Testis (tissue), 2 donors: ENCODE results near the gene RSPH3.

ENCODE experiments used
- POLR2A ChIP-seq: fragments of 450-650 bp; IDR thresholded peaks from one replicate; pipeline ENCODE4 v1.6.1; 2017; ENCODE audit warnings: antibody characterized with exemption, mild to moderate bottlenecking, moderate library complexity
- TF ChIP-seq, protein P1 (sequence below), 3 experiments: fragments of 450-650 bp in 2 of 3; fragments of 200-600 bp in 1 of 3; sonication (generic) in 1 of 3; IDR thresholded peaks; one replicate each; pipeline ENCODE4 v1.5.1; 2016 to 2019; ENCODE audit warnings: antibody characterized with exemption in 3 of 3, mild to moderate bottlenecking in 2 of 3, moderate library complexity in 1 of 3

DNA sequence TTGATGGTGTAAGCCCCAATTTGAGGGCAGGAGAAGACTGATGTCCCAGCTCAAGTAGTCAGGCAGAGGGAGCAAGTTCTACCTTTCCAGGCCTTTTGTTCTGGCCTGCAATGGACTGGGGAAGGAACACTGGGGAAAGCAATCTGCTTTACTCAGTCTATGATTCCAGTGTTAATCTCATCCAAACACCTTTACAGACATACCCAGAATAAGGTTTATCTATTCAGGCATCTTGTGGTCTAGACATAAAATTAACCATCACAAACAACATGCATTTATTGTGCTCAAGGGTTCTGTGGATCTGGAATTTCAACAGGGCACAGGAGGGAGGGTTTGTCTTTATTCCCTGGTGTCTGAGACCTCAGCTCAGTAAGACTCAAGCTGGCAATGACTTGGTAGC is 14.4 kb upstream of the RSPH3 start:
- TF ChIP-seq, protein P1, sequence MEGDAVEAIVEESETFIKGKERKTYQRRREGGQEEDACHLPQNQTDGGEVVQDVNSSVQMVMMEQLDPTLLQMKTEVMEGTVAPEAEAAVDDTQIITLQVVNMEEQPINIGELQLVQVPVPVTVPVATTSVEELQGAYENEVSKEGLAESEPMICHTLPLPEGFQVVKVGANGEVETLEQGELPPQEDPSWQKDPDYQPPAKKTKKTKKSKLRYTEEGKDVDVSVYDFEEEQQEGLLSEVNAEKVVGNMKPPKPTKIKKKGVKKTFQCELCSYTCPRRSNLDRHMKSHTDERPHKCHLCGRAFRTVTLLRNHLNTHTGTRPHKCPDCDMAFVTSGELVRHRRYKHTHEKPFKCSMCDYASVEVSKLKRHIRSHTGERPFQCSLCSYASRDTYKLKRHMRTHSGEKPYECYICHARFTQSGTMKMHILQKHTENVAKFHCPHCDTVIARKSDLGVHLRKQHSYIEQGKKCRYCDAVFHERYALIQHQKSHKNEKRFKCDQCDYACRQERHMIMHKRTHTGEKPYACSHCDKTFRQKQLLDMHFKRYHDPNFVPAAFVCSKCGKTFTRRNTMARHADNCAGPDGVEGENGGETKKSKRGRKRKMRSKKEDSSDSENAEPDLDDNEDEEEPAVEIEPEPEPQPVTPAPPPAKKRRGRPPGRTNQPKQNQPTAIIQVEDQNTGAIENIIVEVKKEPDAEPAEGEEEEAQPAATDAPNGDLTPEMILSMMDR (IDR thresholded peaks at IDR 0.05) = no peak
- no peak for TF ChIP-seq POLR2A
